Stimulated activated naive CD8-positive, alpha-beta T cell treated with anti-CD3 and anti-CD28 coated beads, Interleukin-15, amount 100 ng/mL, for 72 hours (primary cell): ENCODE results near the gene TNFAIP8.
"Not testable (repeated sequence)": the region's sequence is repeated elsewhere in the genome, so short reads cannot be mapped to it uniquely, and the experiment has no call there.

Source experiments
- ATAC-seq: fragments of 150-1000 bp; cut with Tn5 transposase; 2 replicates; pipeline ENCODE4 v1.10.0; 2021; ENCODE audit warnings: mild to moderate bottlenecking, moderate library complexity
- DNase-seq, 2 donors: peaks; one replicate each; pipeline ENCODE4 v3.0.0; 2021 to 2022
- H3K27ac Mint-ChIP-seq, 2 donors: one replicate each; pipeline ENCODE4 v1.8.0; 2022; ENCODE audit warnings: mild to moderate bottlenecking in 2 of 2, mixed read lengths in 2 of 2, moderate library complexity in 2 of 2
- H3K27me3 Mint-ChIP-seq: one replicate; pipeline ENCODE4 v1.8.0; 2022; ENCODE audit warnings: mixed read lengths
- H3K4me1 Mint-ChIP-seq: one replicate; pipeline ENCODE4 v1.8.0; 2022; ENCODE audit warnings: mild to moderate bottlenecking, mixed read lengths
- H3K4me3 Mint-ChIP-seq, 2 donors: one replicate each; pipeline ENCODE4 v1.8.0; 2022; ENCODE audit warnings: mild to moderate bottlenecking in 2 of 2, mixed read lengths in 2 of 2, moderate library complexity in 1 of 2
- H3K9me3 Mint-ChIP-seq, 2 donors: one replicate each; pipeline ENCODE4 v1.8.0; 2022; ENCODE audit warnings: mixed read lengths in 2 of 2

Gene TNFAIP8

DNA sequence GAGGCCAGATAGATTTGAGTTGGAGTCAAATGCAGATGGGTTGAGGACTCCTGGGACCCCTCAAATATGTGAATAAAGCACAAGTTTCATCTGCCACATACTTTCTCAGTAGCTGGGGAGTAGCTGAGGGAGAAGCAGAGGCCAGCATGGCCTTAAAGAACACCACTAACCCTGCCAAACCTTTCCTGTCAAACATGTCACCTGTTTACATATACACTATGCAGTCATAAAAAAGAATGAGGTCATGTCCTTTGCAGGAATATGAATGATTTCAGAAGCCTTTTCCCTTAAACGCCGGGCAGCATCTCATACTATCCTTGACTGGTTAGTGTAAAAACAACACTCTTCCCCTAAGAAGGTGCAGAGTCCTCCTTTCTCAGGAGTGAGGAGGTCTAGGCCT lies 71.2 kb downstream of the TNFAIP8 start:
- Mint-ChIP-seq H3K27ac (no peak overlapping the region), H3K9me3 (no peaks in the 10 kb centered on the region), H3K4me1 (no peaks in the 10 kb centered on the region), H3K4me3 (no peak overlapping the region), H3K27me3 (no peaks in the 10 kb centered on the region)
- no peak for ATAC-seq
- no peak for DNase-seq

DNA sequence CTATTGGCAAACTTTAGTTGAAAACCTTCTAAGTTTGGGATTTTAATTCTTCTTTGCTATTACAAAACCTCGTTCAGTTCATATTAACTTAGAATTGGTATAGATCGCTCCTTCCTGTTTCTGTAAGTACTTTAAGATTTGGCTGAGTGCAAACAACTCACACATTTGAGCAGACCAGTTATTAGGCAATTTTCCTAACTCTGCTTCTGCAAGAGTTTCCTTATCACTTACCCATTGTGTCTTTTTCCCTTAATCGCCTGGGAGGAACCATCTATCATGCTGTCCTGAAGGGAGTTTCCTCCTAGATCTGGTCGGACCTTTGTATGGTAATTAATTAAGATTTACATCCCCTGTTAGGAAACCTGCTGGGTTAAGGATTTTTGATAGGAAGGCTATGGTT lies 71.8 kb downstream of the TNFAIP8 start:
- not testable (repeated sequence) for H3K4me1 Mint-ChIP-seq, H3K27ac Mint-ChIP-seq, H3K27me3 Mint-ChIP-seq, H3K9me3 Mint-ChIP-seq, ATAC-seq, H3K4me3 Mint-ChIP-seq, DNase-seq

DNA sequence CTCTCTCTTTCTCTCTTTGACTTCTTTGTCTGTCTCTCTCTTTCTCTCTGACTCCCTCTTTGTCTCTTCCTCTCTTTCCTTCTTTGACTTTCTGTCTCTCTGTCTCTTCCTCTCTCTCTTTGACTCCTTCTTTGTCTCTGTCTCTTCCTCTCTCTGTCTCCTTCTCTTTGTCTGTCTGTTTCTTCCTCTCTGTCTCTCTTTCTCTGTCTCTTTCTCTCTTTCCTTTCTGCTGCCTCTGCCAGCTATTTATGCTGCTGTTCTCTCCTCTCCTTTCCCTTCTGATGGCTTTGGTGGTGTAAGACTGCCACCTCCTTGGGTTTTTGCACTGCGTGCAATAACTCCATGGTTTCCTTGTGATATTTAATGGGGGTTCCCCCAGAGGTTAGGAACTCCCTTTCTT lies 72.3 kb downstream of the TNFAIP8 start:
- not testable (repeated sequence) for DNase-seq, H3K27me3 Mint-ChIP-seq, H3K9me3 Mint-ChIP-seq, H3K27ac Mint-ChIP-seq, H3K4me1 Mint-ChIP-seq, ATAC-seq, H3K4me3 Mint-ChIP-seq

DNA sequence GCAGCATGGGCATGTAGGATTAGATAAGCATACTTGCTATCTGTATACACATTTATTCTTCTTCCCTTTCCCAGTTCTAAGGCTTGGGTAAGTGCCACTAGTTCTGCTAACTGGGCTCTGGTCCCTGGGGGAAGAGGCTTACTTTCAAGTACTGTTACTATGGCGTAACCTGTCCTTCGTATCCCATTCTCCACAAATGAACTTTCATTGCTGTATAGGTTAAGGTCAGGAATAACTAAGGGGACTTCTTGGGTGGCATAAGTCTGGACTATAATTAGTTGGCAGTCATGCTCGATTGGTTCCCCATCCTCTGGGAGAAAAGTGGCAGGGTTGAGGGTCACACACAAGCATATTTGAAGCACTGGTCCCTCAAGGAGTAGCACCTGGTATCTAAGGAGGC lies 72.8 kb downstream of the TNFAIP8 start:
- H3K27me3 Mint-ChIP-seq, H3K4me1 Mint-ChIP-seq, H3K27ac Mint-ChIP-seq, H3K9me3 Mint-ChIP-seq, H3K4me3 Mint-ChIP-seq, DNase-seq, ATAC-seq: not testable (repeated sequence)

DNA sequence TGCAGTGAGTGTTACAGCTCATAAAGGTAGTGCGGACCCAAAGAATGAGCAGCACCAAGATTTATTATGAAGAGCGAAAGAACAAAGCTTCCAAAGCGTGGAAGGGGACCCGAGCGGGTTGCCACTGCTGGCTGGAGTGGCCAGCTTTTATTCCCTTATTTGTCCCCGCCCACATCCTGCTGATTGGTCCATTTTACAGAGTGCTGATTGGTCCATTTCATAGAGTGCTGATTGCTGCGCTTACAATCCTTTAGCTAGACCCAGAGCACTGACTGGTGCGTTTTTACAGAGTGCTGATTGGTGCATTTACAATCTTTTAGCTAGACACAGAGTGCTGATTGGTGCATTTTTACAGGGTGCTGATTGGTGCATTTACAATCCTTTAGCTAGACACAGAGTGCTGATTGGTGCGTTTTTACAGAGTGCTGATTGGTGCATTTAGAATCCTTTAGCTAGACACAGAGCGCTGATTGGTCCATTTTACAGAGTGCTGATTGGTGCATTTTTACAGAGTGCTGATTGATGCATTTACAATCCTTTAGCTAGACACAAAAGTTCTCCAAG lies 76.9 kb downstream of the TNFAIP8 start:
- DNase-seq, H3K4me3 Mint-ChIP-seq, H3K27ac Mint-ChIP-seq, H3K9me3 Mint-ChIP-seq, ATAC-seq: not testable (repeated sequence)
- Mint-ChIP-seq H3K4me1 (peaks cover 15% of the 10 kb centered on the region), H3K27me3 (peaks cover 24% of the 10 kb centered on the region)

DNA sequence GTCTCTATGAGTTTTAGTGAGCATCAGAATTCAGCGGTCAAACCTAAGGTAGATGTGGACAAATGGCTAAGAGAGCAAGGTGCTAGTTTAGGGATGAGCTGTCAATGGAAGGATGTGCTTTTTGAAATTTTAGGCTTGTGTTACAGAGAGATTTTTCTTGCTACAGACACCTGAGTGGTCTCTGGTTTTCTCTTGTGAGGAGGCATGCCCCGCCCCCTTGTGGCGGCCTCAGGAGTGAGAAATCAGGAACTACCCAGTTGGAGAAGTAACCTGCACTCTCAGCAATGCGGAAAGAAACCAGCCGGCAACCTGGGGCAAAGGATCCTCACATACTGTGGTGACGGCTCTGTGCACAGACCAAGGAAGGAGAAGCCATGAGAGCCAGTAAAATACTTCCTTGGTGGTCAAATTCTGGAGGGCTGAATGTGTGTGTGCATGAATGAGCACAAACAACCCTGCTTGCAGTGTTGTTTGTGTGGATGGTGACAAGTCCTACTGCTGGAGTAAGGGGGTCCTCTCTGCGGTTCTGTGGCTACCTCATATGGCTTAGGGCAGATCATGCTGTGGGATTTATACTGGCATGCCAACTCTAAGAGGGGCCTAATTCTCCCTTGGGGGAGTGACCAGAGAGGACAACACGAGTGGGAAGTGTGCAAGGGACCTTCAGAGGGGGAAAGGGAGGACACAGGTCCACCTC lies 79.8 kb downstream of the TNFAIP8 start:
- peak; percentile 84 for ATAC-seq

DNA sequence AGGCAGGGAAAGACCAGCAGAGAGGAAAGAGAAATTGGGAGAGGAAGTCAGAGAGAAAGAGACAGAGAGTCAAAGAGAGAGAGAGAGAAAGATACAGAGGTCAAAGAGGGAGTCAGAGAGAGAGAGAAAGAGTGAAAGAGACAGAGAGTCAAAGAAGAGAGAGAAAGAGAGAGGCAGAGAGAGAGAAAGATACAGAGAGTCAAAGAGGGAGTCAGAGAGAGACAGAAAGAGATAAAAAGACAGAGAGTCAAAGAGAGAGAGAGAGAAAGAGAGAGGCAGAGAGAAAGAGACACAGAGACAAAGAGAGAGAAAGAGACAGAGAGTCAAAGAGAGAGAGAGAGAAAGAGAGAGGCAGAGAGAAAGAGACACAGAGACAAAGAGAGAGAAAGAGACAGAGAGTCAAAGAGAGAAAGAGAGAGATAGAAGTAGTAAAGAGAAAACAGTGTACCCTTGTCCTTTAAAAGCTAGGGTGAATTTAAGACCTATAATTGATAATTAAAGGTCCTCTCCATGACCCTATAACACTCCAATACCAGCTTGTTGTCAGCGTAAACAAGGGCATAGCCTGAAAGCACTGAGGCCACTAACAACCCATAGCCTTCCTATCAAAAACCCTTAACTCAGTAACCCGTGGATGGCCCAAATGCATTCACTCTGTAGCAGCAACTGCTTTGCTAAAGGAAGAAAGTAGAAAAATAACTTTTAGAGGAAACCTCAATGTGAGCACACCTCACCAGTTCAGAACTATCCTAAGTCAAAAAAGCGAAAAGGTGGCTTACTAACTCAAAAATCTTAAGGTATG lies 82.2 kb downstream of the TNFAIP8 start:
- peaks cover 45% of the 10 kb centered on the region for H3K27me3 Mint-ChIP-seq

More for the DNA sequence above, 79.8 kb downstream of the TNFAIP8 start:
- Mint-ChIP-seq H3K27me3 (peaks cover 29% of the 10 kb centered on the region), H3K9me3 (peaks cover 0 to 4% of the 10 kb centered on the region in 2 donors), H3K4me1 (peaks cover 27% of the 10 kb centered on the region), H3K4me3 (peak overlapping the region in 1 of 2 donors; percentile 39), H3K27ac (peak overlapping the region; percentile 2 to 70)
- peak; percentile 65 to 75 for DNase-seq

DNA sequence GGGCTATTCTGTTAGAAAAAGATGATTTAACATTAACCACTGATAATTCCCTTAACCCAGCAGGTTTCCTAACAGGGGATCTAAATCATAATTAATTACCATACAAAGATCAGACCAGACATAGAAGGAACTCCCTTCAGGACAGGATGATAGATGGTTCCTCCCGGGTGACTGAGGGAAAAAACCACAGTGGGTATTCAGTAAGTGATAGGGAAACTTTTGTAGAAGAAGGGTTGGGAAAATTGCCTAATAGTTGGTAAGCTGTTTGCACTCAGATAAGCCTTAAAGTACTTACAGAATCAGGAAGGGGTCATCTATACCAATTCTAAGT lies 82.7 kb downstream of the TNFAIP8 start:
- Mint-ChIP-seq H3K4me1 (peaks cover 27% of the 10 kb centered on the region), H3K27me3 (peaks cover 45% of the 10 kb centered on the region), H3K4me3 (peak overlapping the region; percentile 68 to 72), H3K27ac (peak overlapping the region; percentile 35 to 76)
- H3K9me3 Mint-ChIP-seq, DNase-seq, ATAC-seq: not testable (repeated sequence)

More for the DNA sequence above, 82.2 kb downstream of the TNFAIP8 start:
- not testable (repeated sequence) for H3K9me3 Mint-ChIP-seq, DNase-seq, ATAC-seq
- Mint-ChIP-seq H3K4me3 (peak overlapping the region in 1 of 2 donors; percentile 72), H3K27ac (peak overlapping the region; percentile 35 to 52), H3K4me1 (peaks cover 27% of the 10 kb centered on the region)

DNA sequence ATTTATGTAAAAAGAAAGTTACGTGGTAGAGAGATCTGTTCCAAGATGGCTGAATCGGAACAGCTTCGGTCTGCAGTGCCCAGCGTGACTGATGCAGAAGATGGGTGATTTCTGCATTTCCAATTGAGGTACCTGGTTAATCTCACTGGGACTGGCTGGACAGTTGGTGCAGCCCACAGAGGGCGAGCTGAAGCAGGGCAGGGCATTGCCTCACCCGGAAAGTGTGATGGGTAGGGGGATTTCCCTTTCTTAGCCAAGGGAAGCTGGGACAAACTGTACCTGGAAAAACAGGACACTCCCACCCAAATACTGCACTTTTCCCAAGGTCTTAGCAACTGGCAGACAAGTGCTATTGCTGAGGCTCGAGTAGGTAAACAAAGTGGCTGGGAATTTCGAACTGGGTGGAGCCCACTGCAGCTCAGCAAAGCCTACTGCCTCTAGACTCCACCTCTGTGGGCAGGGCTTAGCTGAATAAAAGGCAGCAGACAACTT lies 83.4 kb downstream of the TNFAIP8 start:
- no peak for DNase-seq
- peaks cover 27% of the 10 kb centered on the region for H3K4me1 Mint-ChIP-seq
- peaks cover 45% of the 10 kb centered on the region for H3K27me3 Mint-ChIP-seq
- peak overlapping the region; percentile 68 to 72 for H3K4me3 Mint-ChIP-seq
- ATAC-seq, result peak; percentile 54
- H3K27ac Mint-ChIP-seq, result peak overlapping the region in 1 of 2 donors; percentile 76
- peaks cover 0 to 4% of the 10 kb centered on the region in 2 donors for H3K9me3 Mint-ChIP-seq

DNA sequence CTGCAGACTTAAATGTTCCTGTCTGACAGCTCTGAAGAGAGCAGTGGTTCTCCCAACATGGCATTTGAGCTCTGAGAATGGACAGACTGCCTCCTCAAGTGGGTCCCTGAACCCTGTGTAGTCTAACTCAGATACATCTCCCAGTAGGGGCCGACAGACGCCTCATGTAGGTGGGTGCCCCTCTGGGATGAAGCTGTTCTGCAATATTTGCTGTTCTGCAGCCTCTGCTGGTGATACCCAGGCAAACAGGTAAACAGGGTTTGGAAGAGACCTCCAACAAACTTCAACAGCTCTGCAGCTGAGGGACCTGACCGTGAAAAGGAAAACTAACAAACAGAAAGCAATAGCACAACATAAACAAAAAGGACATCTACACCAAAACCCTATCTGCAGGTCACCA lies 83.8 kb downstream of the TNFAIP8 start:
- H3K27ac Mint-ChIP-seq, DNase-seq, H3K9me3 Mint-ChIP-seq, ATAC-seq: not testable (repeated sequence)
- Mint-ChIP-seq H3K4me3 (peak overlapping the region in 1 of 2 donors; percentile 72), H3K4me1 (peaks cover 27% of the 10 kb centered on the region), H3K27me3 (peaks cover 45% of the 10 kb centered on the region)

DNA sequence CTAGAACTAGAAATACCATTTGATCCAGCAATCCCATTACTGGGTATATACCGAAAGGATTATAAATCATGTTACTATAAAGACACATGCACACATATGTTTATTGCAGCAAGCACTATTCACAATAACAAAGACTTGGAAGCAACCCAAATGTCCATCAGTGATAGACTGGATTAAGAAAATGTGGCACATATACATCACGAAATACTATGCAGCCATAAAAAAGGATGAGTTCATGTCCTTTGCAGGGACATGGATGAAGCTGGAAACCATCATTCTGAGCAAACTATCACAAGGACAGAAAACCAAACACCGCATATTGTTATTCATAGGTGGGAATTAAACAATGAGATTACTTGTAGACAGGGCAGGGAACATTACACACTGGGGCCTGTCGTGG lies 88.8 kb downstream of the TNFAIP8 start:
- H3K27ac Mint-ChIP-seq, H3K4me1 Mint-ChIP-seq, H3K9me3 Mint-ChIP-seq, DNase-seq, H3K4me3 Mint-ChIP-seq, ATAC-seq: not testable (repeated sequence)
- peaks cover 16% of the 10 kb centered on the region for H3K27me3 Mint-ChIP-seq

DNA sequence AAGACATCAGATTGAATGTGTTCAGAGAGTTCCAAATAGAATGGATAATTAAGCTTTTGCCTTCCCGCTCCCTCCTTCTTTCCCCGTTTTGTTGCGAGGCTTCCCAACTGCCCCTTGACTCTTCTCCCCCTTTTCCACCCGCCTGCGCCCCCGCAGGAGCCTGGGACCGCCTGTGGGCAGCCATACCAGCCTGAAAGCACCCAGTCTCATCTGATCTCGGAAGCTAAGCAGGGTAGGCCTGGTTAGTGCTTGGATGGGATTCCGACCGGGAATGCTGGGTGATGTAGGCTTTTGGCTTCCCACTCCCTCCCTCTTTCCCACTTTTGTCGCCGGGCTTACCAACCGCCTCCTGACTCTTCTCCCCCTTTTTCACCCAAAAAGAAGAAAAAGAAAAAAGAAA lies 89.7 kb downstream of the TNFAIP8 start:
- no peak overlapping the region for H3K4me3 Mint-ChIP-seq
- no peaks in the 10 kb centered on the region for H3K9me3 Mint-ChIP-seq
- peaks cover 16% of the 10 kb centered on the region for H3K27me3 Mint-ChIP-seq
- no peak overlapping the region for H3K27ac Mint-ChIP-seq
- no peak for ATAC-seq
- no peaks in the 10 kb centered on the region for H3K4me1 Mint-ChIP-seq
- DNase-seq, result no peak
